Measurements from ENCODE around the gene MCHR1. TPM values are rescaled to one million over a fixed set of nuclear protein-coding genes. Genes with fewer than 3 reads are reported as not detected.

MCHR1 gene
- total RNA-seq, 4 donors from 2014 or later: 0.95 TPM; not detected in 3

- no peak for ATAC-seq
- no peak for TF ChIP-seq POLR2A (IDR thresholded peaks at IDR 0.05)
Measured at GRCh38 chr22:40687706-40688105, 8.4 kb downstream of the MCHR1 start.

GRCh38 chr22:40690370-40690769, 11.1 kb downstream of the MCHR1 start:
- no peak for DNase-seq
- H3K9me3 ChIP-seq: no peaks in the 10 kb centered on the region
- intact Hi-C loops (cut with DNase I; ENCODE audit: low total_unique reads) (no loop called here), in situ Hi-C loops (cut with MboI; ENCODE audit: low sequenced_read_pairs in 4 of 4) (no loop called here)
- no peaks in the 10 kb centered on the region for H3K36me3 ChIP-seq
- no peaks in the 10 kb centered on the region for H3K4me1 ChIP-seq
- no peak overlapping the region for H3K27ac ChIP-seq
- peaks cover 0 to 2% (median 0%) of the 10 kb centered on the region in 3 donors for H3K27me3 ChIP-seq
- no peak for TF ChIP-seq CTCF (IDR thresholded peaks at IDR 0.05 in 4 of 5, conservative IDR thresholded peaks at IDR 0.05 in 1 of 5)
- ATAC-seq: no peak
- no peak overlapping the region for H3K4me3 ChIP-seq

More at GRCh38 chr22:40687706-40688105, 8.4 kb downstream of the MCHR1 start:
- Histone ChIP-seq H3K27me3 (no peaks in the 10 kb centered on the region), H3K36me3 (no peaks in the 10 kb centered on the region), H3K4me3 (no peak overlapping the region), H3K9me3 (no peaks in the 10 kb centered on the region), H3K4me1 (peaks cover 0 to 4% of the 10 kb centered on the region in 2 donors), H3K27ac (no peak overlapping the region)
- in situ Hi-C loops (cut with MboI; ENCODE audit: low sequenced_read_pairs in 4 of 4) (no loop called here), intact Hi-C loops (cut with DNase I; ENCODE audit: low total_unique reads) (loop anchor here (10.0 kb wide), 1 partner anchor 67 kb away; no protein-coding TSS in a partner anchor)
- no peak for DNase-seq

GRCh38 chr22:40691532-40691931, 12.2 kb downstream of the MCHR1 start:
- DNase-seq: no peak
- no peaks in the 10 kb centered on the region for H3K36me3 ChIP-seq
- intact Hi-C loops (cut with DNase I; ENCODE audit: low total_unique reads) (no loop called here), in situ Hi-C loops (cut with MboI; ENCODE audit: low sequenced_read_pairs in 4 of 4) (no loop called here)
- peaks cover 0 to 7% (median under 1%) of the 10 kb centered on the region in 3 donors for H3K27me3 ChIP-seq
- H3K4me3 ChIP-seq: no peak overlapping the region
- no peak overlapping the region for H3K27ac ChIP-seq
- TF ChIP-seq POLR2A (IDR thresholded peaks at IDR 0.05) (no peak), CTCF (IDR thresholded peaks at IDR 0.05 in 4 of 5, conservative IDR thresholded peaks at IDR 0.05 in 1 of 5) (no peak)
- ATAC-seq: no peak
- H3K4me1 ChIP-seq: no peaks in the 10 kb centered on the region
- H3K9me3 ChIP-seq: no peaks in the 10 kb centered on the region

GRCh38 chr22:40694411-40694810, 15.1 kb downstream of the MCHR1 start:
- in situ Hi-C loops (cut with MboI; ENCODE audit: low sequenced_read_pairs in 4 of 4) (no loop called here), intact Hi-C loops (cut with DNase I; ENCODE audit: low total_unique reads) (no loop called here)
- TF ChIP-seq POLR2A (IDR thresholded peaks at IDR 0.05) (no peak), CTCF (IDR thresholded peaks at IDR 0.05 in 4 of 5, conservative IDR thresholded peaks at IDR 0.05 in 1 of 5) (no peak)
- Histone ChIP-seq H3K4me1 (no peaks in the 10 kb centered on the region), H3K36me3 (no peaks in the 10 kb centered on the region), H3K4me3 (no peak overlapping the region), H3K27me3 (peaks cover 0 to 7% (median 3%) of the 10 kb centered on the region in 3 donors), H3K9me3 (no peaks in the 10 kb centered on the region), H3K27ac (no peak overlapping the region)
- ATAC-seq: no peak
- no peak for DNase-seq

- intact Hi-C loops (cut with DNase I; ENCODE audit: low total_unique reads) (no loop called here), in situ Hi-C loops (cut with MboI; ENCODE audit: low sequenced_read_pairs in 4 of 4) (no loop called here)
- Histone ChIP-seq H3K9me3 (no peaks in the 10 kb centered on the region), H3K36me3 (no peaks in the 10 kb centered on the region), H3K4me3 (no peak overlapping the region), H3K4me1 (no peaks in the 10 kb centered on the region), H3K27ac (no peak overlapping the region), H3K27me3 (peaks cover 0 to 3% (median 0%) of the 10 kb centered on the region in 3 donors)
- ATAC-seq (no peak), DNase-seq (no peak)
- no peak for TF ChIP-seq CTCF (IDR thresholded peaks at IDR 0.05 in 4 of 5, conservative IDR thresholded peaks at IDR 0.05 in 1 of 5)
Measured at GRCh38 chr22:40701274-40701673, 22.0 kb downstream of the MCHR1 start.

All from gastrocnemius medialis (tissue), 4 donors.